Aorta (tissue), 5 donors: ENCODE results near the gene MSRB1. TPM values are rescaled to one million over a fixed set of nuclear protein-coding genes. Genes with fewer than 3 reads are reported as not detected.
"Not testable (repeated sequence)": the region's sequence is repeated elsewhere in the genome, so short reads cannot be mapped to it uniquely, and the experiment has no call there.

Source experiments
- ATAC-seq: fragments of 200-7000 bp; cut with Tn5 transposase; one replicate; pipeline ENCODE4 v1.9.1; 2022; ENCODE audit warnings: moderate library complexity; ENCODE audit not compliant: low FRiP score
- DNase-seq, 2 donors: peaks; one replicate each; pipeline ENCODE4 v3.0.0-alpha.2; 2020
- H3K27ac ChIP-seq, 2 donors: one replicate each; pipeline ENCODE4 v1.5.1; 2013; ENCODE audit warnings: low read length in 2 of 2, mild to moderate bottlenecking in 2 of 2, moderate library complexity in 2 of 2, control low read depth in 1 of 2, inconsistent platforms in 1 of 2, low read depth in 1 of 2
- H3K27me3 ChIP-seq, 2 donors: one replicate each; pipeline ENCODE4 v1.6.1; 2013; ENCODE audit warnings: control low read depth in 1 of 2, low read length in 1 of 2, mild to moderate bottlenecking in 1 of 2, moderate library complexity in 1 of 2; ENCODE audit not compliant: insufficient read depth in 2 of 2, control insufficient read depth in 1 of 2
- H3K36me3 ChIP-seq, 2 donors: one replicate each; pipeline ENCODE4 v1.6.1; 2013; ENCODE audit warnings: control low read depth in 1 of 2, low read length in 1 of 2, mild to moderate bottlenecking in 1 of 2; ENCODE audit not compliant: insufficient read depth in 2 of 2, control insufficient read depth in 1 of 2
- H3K4me1 ChIP-seq, 2 donors: one replicate each; pipeline ENCODE4 v1.6.1; 2013; ENCODE audit warnings: low read length in 2 of 2, control low read depth in 1 of 2, mild to moderate bottlenecking in 1 of 2, moderate library complexity in 1 of 2; ENCODE audit not compliant: insufficient read depth in 2 of 2, control insufficient read depth in 1 of 2
- H3K4me3 ChIP-seq, 2 donors: one replicate each; pipeline ENCODE4 v1.5.1; 2013; ENCODE audit warnings: low read length in 2 of 2, control low read depth in 1 of 2, mild to moderate bottlenecking in 1 of 2
- H3K9me3 ChIP-seq: one replicate; pipeline ENCODE4 v1.6.1; 2013; ENCODE audit warnings: mild to moderate bottlenecking, low read length; ENCODE audit not compliant: control insufficient read depth
- WGBS, 2 donors: extraction: QIAGEN DNeasy Blood & Tissue Kit; methylation state at CpG; one replicate each; pipeline ENCODE4 v1.1.7; 2013; 5-methylcytosine and 5-hydroxymethylcytosine counted together
- intact Hi-C, 2 donors: fragments of 100-400 bp; cut with DNase I; formaldehyde crosslinking; loops; one replicate each; pipeline versions ENCODE4 v1.14.2 to v1.15.0; 2022
- polyA plus RNA-seq, 2 donors: library from polyadenylated mRNA; stranded (reverse); fragments of 200-250 nt; gene quantifications; one replicate each; pipeline ENCODE4 v1.2.3, GENCODE V29; 2013
- total RNA-seq, 2 donors: library from RNA; stranded (reverse); fragmentation: NEBNext Ultra II Directional; extraction: Animal tissue kit (Norgen Biotek cat#: 25700); gene quantifications; one replicate each; pipeline ENCODE4 v1.2.1, GENCODE V29; 2021
- donor health status: healthy with polysubstance abuse.
- donor health status: Bipolar disorder and iron deficiency.
- donor health status: DM: no; HTN: no; CAD: no.
- donor health status: DM: no; HTN: no; CAD: no.
- donor health status: DM: yes; HTN: yes; CAD: no.

The MSRB1 gene
- total and polyA plus RNA-seq, 4 donors = 19.5 to 56.6 (median 43.6) TPM

- intact Hi-C loops = no loop called here
- Histone ChIP-seq H3K4me1 (no peaks in the 10 kb centered on the region), H3K36me3 (no peaks in the 10 kb centered on the region), H3K27ac (no peak overlapping the region), H3K9me3 (no peaks in the 10 kb centered on the region), H3K4me3 (no peak overlapping the region), H3K27me3 (no peaks in the 10 kb centered on the region)
- ATAC-seq (no peak), DNase-seq (peak in 1 of 2 donors; percentile 58)
- WGBS, 2 donors = 85 to 87% methylated on average over 19 of the region's 19 CpGs
Measured at GRCh38 chr16:1945559-1946391, 2.8 kb upstream of the MSRB1 start.

- Histone ChIP-seq H3K4me3 (no peak overlapping the region), H3K36me3 (no peaks in the 10 kb centered on the region), H3K27me3 (no peaks in the 10 kb centered on the region), H3K4me1 (no peaks in the 10 kb centered on the region), H3K9me3 (no peaks in the 10 kb centered on the region), H3K27ac (no peak overlapping the region)
- WGBS, 2 donors = 93% methylated on average over 20 to 21 of the region's 21 CpGs
- ATAC-seq (no peak), DNase-seq (peak in 1 of 2 donors; percentile 60)
- intact Hi-C loops = no loop called here
Measured at GRCh38 chr16:1944612-1945199, 1.7 kb upstream of the MSRB1 start.

- H3K9me3 ChIP-seq = no peaks in the 10 kb centered on the region
- peak in 1 of 2 donors; percentile 78 for DNase-seq
- ATAC-seq = peak; percentile 31
- peak overlapping the region in 1 of 2 donors; percentile 6 for H3K27ac ChIP-seq
- H3K4me1 ChIP-seq = no peaks in the 10 kb centered on the region
- no peaks in the 10 kb centered on the region for H3K27me3 ChIP-seq
- intact Hi-C loops = no loop called here
- H3K4me3 ChIP-seq = peak overlapping the region; percentile 7 to 64
- peaks cover 0 to 4% of the 10 kb centered on the region in 2 donors for H3K36me3 ChIP-seq
- 7 to 8% methylated on average over 8 to 17 of the region's 17 CpGs for WGBS, 2 donors
Measured at GRCh38 chr16:1942047-1942809, 771 bp downstream of the MSRB1 start.

GRCh38 chr16:1941162-1942046 lies 1.6 kb downstream of the MSRB1 start:
- Histone ChIP-seq H3K4me1 (no peaks in the 10 kb centered on the region), H3K9me3 (no peaks in the 10 kb centered on the region), H3K36me3 (peaks cover 0 to 4% of the 10 kb centered on the region in 2 donors), H3K27me3 (no peaks in the 10 kb centered on the region), H3K4me3 (no peak overlapping the region), H3K27ac (no peak overlapping the region)
- DNase-seq = peak in 1 of 2 donors; percentile 70
- intact Hi-C loops = no loop called here
- no peak for ATAC-seq
- WGBS, 2 donors = 88% methylated on average over 30 of the region's 30 CpGs

- no peak overlapping the region for H3K27ac ChIP-seq
- intact Hi-C loops = no loop called here
- no peak for ATAC-seq
Measured at GRCh38 chr16:1940273-1941161, 2.5 kb downstream of the MSRB1 start.

GRCh38 chr16:1939833-1940232 lies 3.2 kb downstream of the MSRB1 start:
- H3K27ac ChIP-seq, H3K9me3 ChIP-seq, intact Hi-C loops, H3K27me3 ChIP-seq, DNase-seq, H3K36me3 ChIP-seq, H3K4me3 ChIP-seq, ATAC-seq, H3K4me1 ChIP-seq: not testable (repeated sequence)
- 94 to 98% methylated on average over 8 of the region's 8 CpGs for WGBS, 2 donors

More at GRCh38 chr16:1940273-1941161, 2.5 kb downstream of the MSRB1 start:
- Histone ChIP-seq H3K9me3 (no peaks in the 10 kb centered on the region), H3K4me3 (no peak overlapping the region), H3K36me3 (peaks cover 0 to 4% of the 10 kb centered on the region in 2 donors), H3K27me3 (no peaks in the 10 kb centered on the region), H3K4me1 (no peaks in the 10 kb centered on the region)
- 93% methylated on average over 23 of the region's 23 CpGs for WGBS, 2 donors
- DNase-seq = peak in 1 of 2 donors; percentile 64

GRCh38 chr16:1938910-1939309 lies 4.1 kb downstream of the MSRB1 start:
- H3K36me3 ChIP-seq = peaks cover 0 to 4% of the 10 kb centered on the region in 2 donors
- no peak overlapping the region for H3K4me3 ChIP-seq
- H3K9me3 ChIP-seq = no peaks in the 10 kb centered on the region
- DNase-seq = peak in 1 of 2 donors; percentile 71
- intact Hi-C loops = no loop called here
- H3K27ac ChIP-seq = no peak overlapping the region
- ATAC-seq = no peak
- no peaks in the 10 kb centered on the region for H3K4me1 ChIP-seq
- H3K27me3 ChIP-seq = no peaks in the 10 kb centered on the region
- WGBS, 2 donors = 92 to 94% methylated on average over 16 to 17 of the region's 17 CpGs
